K562 (cell line): ENCODE measurements around the gene HAUS1. TPM values are rescaled to one million over a fixed set of nuclear protein-coding genes. Genes with fewer than 3 reads are reported as not detected.
A peak's percentile ranks its signal among the peaks of the same experiment; 100 is the strongest.

Source experiments
- COPS2 ChIP-seq: fragments of 450-650 bp; conservative IDR thresholded peaks from 2 replicates; pipeline ENCODE4 v1.6.1; 2016; ENCODE audit warnings: mild to moderate bottlenecking, moderate library complexity
- CREB3 ChIP-seq: fragments of 450-650 bp; conservative IDR thresholded peaks from 2 replicates; pipeline ENCODE4 v1.6.1; 2016; ENCODE audit warnings: missing genetic modification characterization, low read depth, mild to moderate bottlenecking, missing compliant biosample characterization, moderate library complexity
- ELF4 ChIP-seq: fragments of 450-650 bp; formaldehyde crosslinking; IDR thresholded peaks from 2 replicates; pipeline ENCODE4 v1.4.0; 2022; ENCODE audit warnings: missing genetic modification characterization
- FOXK1 ChIP-seq: sonication (generic); formaldehyde crosslinking; IDR thresholded peaks from 2 replicates; pipeline ENCODE4 v1.8.0; 2022; ENCODE audit warnings: missing genetic modification reagents, mild to moderate bottlenecking, borderline replicate concordance
- HOXB6 ChIP-seq: fragments of 250-450 bp; sonication (Bioruptor Pico); IDR thresholded peaks from 2 replicates; pipeline ENCODE4 v1.5.1; 2022; ENCODE audit warnings: mild to moderate bottlenecking, borderline replicate concordance
- MLLT1 ChIP-seq, 2 experiments: fragments of 450-650 bp; IDR thresholded peaks; 2 replicates each; pipeline ENCODE4 v1.6.1; 2016
- RAD21 ChIP-seq, 2 experiments: fragments of 250-450 bp in 1 of 2; fragments of 450-650 bp in 1 of 2; sonication (Bioruptor Pico) in 1 of 2; formaldehyde crosslinking in 1 of 2; IDR thresholded peaks in 1 of 2; conservative IDR thresholded peaks in 1 of 2; 2 replicates each; pipeline versions ENCODE4 v1.4.0 to v1.8.0; 2020 to 2022; ENCODE audit warnings: mild to moderate bottlenecking in 2 of 2, moderate library complexity in 1 of 2
- SMARCA4 ChIP-seq: fragments of 450-650 bp; IDR thresholded peaks from 2 replicates; pipeline ENCODE4 v1.6.1; 2016
- ZBTB26 ChIP-seq: fragments of 450-650 bp; formaldehyde crosslinking; IDR thresholded peaks from 2 replicates; pipeline ENCODE4 v1.4.0; 2022; ENCODE audit warnings: missing genetic modification characterization
- polyA plus RNA-seq, 8 experiments: library from polyadenylated mRNA; depleted of rRNA in 4 of 8; stranded (reverse) in 5 of 8; unstranded in 3 of 8; fragments of >200 nt; fragmentation: Nextera tagmentation in 2 of 8; fragmentation: Illumina TruSeq in 1 of 8; extraction: Ambion mirVana in 2 of 8; extraction: Trizol in 1 of 8; gene quantifications; 2 replicates each; pipeline versions ENCODE4 v1.2.1 to v1.2.3, GENCODE V29; 2011 to 2014; ENCODE audit warnings: inconsistent platforms in 1 of 8, missing spikeins in 1 of 8
- total RNA-seq, 7 experiments: library from RNA; depleted of rRNA in 6 of 7; stranded (reverse); fragments of >200 nt in 6 of 7; fragmentation: Illumina TruSeq in 2 of 7; extraction: Trizol in 2 of 7; gene quantifications; 2 replicates each; pipeline versions ENCODE4 v1.2.1 to v1.2.3, GENCODE V29; 2011 to 2021; ENCODE audit warnings: low replicate concordance in 1 of 7
- TF ChIP-seq, protein P1 (sequence below), 2 experiments: fragments of 450-650 bp; formaldehyde crosslinking in 1 of 2; IDR thresholded peaks; 2 replicates each; pipeline versions ENCODE4 v1.4.0 to v1.6.1; 2014 to 2020; ENCODE audit warnings: mild to moderate bottlenecking in 2 of 2, borderline replicate concordance in 1 of 2, low read depth in 1 of 2
- TF ChIP-seq, protein P2 (sequence below): IDR thresholded peaks from 3 replicates; pipeline ENCODE4 v1.6.1; 2011; ENCODE audit warnings: borderline replicate concordance, mild to moderate bottlenecking; ENCODE audit not compliant: insufficient read length, insufficient read depth
- TF ChIP-seq, protein P3 (sequence below): fragments of 450-650 bp; IDR thresholded peaks from 2 replicates; pipeline ENCODE4 v1.6.1; 2018; ENCODE audit warnings: mild to moderate bottlenecking, low read depth; ENCODE audit not compliant: partially characterized antibody

The HAUS1 gene
- total and polyA plus RNA-seq, 9 of the 15 experiments (the other 6 are each of a cell fraction or from before 2014, with no cell fraction given), result 45.6 to 135 (median 76.3) TPM

DNA sequence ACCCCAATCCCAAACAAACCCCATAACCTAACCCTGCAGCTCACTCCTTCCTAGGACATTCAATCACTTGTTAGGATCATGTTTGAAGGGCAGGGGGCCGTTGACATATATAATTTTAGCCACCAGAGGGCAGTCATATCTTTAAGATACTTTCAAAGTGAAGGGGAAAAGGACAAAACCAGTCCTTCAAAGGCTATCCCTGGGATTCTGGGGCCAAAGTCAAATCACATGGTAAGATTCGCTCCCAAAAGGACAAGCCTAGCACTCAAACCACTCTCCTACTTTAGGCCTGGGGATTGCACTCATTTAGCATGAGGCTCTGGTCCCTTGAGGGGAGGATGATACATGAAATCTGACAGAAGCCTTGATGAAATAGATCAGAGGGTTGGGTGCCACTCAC lies 44.6 kb downstream of the HAUS1 start (continued):
- TF ChIP-seq COPS2 (no peak), ZBTB26 (CRISPR knock-in tag) (no peak), ELF4 (CRISPR knock-in tag) (no peak), MLLT1 (IDR thresholded peaks at IDR 0.05) (no peak), SMARCA4 (no peak), HOXB6 (CRISPR knock-in tag) (no peak), FOXK1 (CRISPR knock-in tag) (no peak), CREB3 (tag) (no peak), RAD21 (CRISPR knock-in tag; conservative IDR thresholded peaks at IDR 0.05 in 1 of 2, IDR thresholded peaks at IDR 0.05 in 1 of 2) (peak; percentile 67 to 81)
- TF ChIP-seq, protein P1, sequence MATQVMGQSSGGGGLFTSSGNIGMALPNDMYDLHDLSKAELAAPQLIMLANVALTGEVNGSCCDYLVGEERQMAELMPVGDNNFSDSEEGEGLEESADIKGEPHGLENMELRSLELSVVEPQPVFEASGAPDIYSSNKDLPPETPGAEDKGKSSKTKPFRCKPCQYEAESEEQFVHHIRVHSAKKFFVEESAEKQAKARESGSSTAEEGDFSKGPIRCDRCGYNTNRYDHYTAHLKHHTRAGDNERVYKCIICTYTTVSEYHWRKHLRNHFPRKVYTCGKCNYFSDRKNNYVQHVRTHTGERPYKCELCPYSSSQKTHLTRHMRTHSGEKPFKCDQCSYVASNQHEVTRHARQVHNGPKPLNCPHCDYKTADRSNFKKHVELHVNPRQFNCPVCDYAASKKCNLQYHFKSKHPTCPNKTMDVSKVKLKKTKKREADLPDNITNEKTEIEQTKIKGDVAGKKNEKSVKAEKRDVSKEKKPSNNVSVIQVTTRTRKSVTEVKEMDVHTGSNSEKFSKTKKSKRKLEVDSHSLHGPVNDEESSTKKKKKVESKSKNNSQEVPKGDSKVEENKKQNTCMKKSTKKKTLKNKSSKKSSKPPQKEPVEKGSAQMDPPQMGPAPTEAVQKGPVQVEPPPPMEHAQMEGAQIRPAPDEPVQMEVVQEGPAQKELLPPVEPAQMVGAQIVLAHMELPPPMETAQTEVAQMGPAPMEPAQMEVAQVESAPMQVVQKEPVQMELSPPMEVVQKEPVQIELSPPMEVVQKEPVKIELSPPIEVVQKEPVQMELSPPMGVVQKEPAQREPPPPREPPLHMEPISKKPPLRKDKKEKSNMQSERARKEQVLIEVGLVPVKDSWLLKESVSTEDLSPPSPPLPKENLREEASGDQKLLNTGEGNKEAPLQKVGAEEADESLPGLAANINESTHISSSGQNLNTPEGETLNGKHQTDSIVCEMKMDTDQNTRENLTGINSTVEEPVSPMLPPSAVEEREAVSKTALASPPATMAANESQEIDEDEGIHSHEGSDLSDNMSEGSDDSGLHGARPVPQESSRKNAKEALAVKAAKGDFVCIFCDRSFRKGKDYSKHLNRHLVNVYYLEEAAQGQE (IDR thresholded peaks at IDR 0.05; ENCODE audit: borderline replicate concordance), result peak; percentile 74; the same call in 1 of the 2 replicates
- TF ChIP-seq, protein P1 (CRISPR knock-in tag; IDR thresholded peaks at IDR 0.05; ENCODE audit: low read depth), result no peak
- TF ChIP-seq, protein P2, sequence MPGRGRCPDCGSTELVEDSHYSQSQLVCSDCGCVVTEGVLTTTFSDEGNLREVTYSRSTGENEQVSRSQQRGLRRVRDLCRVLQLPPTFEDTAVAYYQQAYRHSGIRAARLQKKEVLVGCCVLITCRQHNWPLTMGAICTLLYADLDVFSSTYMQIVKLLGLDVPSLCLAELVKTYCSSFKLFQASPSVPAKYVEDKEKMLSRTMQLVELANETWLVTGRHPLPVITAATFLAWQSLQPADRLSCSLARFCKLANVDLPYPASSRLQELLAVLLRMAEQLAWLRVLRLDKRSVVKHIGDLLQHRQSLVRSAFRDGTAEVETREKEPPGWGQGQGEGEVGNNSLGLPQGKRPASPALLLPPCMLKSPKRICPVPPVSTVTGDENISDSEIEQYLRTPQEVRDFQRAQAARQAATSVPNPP, result no peak
- TF ChIP-seq, protein P3, sequence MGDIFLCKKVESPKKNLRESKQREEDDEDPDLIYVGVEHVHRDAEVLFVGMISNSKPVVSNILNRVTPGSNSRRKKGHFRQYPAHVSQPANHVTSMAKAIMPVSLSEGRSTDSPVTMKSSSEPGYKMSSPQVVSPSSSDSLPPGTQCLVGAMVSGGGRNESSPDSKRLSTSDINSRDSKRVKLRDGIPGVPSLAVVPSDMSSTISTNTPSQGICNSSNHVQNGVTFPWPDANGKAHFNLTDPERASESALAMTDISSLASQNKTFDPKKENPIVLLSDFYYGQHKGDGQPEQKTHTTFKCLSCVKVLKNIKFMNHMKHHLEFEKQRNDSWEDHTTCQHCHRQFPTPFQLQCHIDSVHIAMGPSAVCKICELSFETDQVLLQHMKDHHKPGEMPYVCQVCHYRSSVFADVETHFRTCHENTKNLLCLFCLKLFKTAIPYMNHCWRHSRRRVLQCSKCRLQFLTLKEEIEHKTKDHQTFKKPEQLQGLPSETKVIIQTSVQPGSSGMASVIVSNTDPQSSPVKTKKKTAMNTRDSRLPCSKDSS, result no peak
